Activated T-helper 9 cell treated with anti-CD3 and anti-CD28 coated beads, Interleukin-2, amount 50 U/mL, for 16 hours (primary cell): ENCODE data around the gene ZNF189.
"Not testable (repeated sequence)": the region's sequence is repeated elsewhere in the genome, so short reads cannot be mapped to it uniquely, and the experiment has no call there.

Experiments
- DNase-seq: peaks from one replicate; pipeline ENCODE4 v3.0.0-alpha.2; 2020; ENCODE audit warnings: low read depth

The ZNF189 gene

DNA sequence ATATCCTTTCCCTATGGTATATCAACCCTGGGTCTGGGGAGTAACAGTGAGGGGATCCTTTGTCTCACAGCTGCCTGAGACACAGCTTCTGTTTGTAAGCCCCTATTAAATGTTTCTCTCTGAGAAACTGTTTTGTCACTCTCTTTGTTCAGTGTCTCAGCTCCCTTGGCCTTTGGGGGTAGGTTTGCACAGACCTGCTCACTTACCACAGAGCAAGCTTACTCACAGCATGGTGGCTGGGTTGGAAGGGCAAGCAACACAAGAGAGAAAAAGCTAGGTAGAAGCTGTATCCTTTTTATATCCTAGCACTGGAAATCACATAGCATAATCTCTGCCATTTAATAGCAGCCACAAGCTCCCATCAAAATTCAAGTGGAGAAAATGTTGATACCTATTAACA, 18.4 kb upstream of the ZNF189 start:
- DNase-seq: no peak

DNA sequence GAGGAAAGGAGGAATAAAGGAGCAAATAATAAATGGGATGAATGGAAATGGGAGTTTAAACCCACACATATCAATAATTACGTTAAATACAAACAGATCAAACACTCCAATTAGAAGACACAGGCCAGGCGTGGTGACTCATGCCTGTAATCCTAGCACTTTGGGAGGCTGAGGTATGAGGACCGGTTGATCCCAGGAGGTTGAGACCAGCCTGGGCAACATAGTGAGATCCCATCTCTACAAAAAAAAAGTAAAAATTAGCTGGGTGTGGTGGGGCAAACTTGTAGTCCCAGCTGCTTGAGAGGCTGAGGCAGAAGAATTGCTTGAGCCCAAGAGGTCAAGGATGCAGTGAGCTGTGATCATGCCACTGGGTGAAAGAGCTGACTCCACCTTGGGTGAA, 17.5 kb upstream of the ZNF189 start:
- DNase-seq: no peak

GRCh38 chr9:101381833-101382342, 16.8 kb upstream of the ZNF189 start:
- DNase-seq: no peak

DNA sequence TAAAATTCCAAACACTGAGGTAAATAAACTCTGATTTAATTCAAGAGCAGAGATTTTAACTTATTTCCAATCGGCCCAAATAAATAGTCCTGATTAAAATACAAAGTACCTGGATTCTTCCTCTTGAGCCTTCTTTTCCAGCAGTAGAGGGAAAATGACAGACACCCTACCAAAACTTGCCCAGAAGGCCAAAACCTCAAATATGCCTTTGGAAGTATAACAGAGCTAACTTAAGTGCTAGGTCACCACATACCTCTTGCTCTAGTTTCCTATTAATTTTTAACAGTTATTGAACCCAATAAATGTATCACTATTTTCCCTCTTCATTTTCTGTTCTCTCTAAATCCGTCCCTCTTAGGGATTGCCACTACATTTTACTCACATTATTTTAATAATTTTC, 15.3 kb upstream of the ZNF189 start:
- no peak for DNase-seq

DNA sequence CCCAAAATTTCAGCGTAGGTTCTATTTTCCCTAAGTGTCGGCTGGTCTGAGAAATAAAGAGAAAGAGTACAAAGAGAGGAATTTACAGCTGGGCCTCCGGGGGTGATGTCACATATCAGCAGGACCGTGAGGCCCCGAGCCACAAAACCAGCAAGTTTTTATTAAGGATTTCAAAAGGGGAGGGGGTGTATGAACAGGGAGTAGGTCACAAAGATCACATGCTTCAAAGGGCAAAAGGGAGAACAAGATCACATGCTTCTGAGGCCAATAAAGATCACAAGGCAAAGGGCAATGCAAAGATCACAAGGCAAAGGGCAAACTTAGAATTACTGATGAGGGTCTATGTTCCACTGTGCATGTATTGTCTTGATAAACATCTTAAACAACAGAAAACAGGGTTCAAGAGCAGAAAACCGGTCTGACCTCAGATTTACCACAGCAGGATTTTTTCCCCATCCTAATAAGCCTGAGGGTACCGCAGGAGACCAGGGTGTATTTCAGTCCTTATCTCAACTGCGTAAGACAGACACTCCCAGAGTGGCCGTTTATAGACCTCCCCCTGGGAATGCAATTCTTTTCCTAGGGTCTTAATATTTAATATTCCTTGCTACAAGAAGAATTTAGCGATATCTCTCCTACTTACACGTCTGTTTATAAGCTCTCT, 13.6 kb upstream of the ZNF189 start, which contains the start of gene BAAT:
Gene BAAT, minus strand, starts transcription at position 134 of the 664 bp plus-strand sequence. CDS start 13,602 bp downstream, outside the sequence.
- DNase-seq: not testable (repeated sequence)

- DNase-seq: no peak
Measured at GRCh38 chr9:101387871-101388506, 10.7 kb upstream of the ZNF189 start.

- no peak for DNase-seq
Measured at GRCh38 chr9:101388507-101388993, 10.1 kb upstream of the ZNF189 start.

- no peak for DNase-seq
Measured at GRCh38 chr9:101393135-101393534, 5.5 kb upstream of the ZNF189 start.

DNA sequence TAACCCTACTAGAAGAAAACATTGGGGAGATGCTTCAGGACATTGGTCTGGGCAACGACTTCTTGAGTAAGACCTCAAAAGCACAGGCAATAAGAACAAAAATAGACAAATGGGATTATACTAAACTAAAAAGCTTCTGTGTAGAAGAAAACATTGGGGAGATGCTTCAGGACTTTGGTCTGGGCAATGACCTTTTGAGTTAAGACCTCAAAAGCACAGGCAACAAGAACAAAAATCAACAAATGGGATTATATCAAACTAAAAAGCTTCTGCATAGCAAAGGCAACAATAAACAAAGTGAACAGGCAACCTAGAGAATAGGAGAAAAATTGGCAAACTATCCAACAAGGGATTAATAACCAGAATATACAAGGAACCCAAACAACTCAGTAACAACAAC, 4.0 kb upstream of the ZNF189 start:
- no peak for DNase-seq

DNA sequence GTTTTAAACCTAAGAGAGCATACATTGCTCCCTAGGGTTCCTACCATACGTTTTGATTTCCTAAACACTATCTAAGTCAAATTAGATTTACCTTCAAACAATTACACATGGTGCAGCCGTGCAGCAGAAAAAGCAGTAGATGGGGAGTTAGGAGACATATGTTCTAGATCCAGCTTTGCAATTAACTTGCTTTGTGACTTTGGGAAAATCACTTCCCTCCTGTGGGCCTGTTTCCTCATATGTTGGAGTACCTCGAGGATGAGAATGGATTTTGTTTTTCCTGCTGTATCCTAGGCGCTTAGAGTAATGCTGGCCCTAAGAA, 944 bp upstream of the ZNF189 start:
- DNase-seq: no peak

DNA sequence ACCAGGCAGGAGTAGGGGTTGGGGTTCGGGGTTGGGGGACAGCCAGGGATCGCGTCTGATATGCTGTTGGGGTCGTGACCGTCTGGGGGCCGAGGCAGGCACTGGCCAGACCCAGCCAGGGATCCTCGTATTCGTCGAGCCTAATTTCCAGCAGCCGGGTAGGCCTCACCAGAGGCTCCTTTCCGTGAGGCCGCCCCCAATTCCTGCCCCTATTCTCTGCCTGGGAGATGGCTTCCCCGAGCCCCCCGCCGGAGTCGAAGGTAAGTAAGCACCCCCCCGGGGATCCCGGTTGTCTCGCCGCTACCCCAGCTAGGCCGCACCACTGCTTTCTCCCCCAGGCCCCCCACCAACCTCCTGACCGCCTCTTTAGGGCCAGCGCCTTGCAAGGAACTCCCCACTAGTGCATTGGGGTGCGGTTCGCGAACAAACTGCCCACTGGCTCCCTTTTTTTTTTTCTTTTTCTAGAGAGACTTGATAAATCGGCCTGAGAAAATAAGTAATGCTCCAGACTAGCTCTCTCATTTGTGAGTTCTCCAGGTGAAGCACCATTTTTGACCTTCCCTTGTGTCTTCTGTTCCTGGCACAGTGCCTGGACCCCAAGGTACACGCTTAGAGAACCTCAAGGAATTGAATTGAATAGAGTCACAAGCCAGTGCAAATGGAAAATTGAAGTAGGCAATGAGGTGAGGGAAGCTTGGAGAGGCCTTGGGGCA, 435 bp downstream of the ZNF189 start:
- no peak for DNase-seq

DNA sequence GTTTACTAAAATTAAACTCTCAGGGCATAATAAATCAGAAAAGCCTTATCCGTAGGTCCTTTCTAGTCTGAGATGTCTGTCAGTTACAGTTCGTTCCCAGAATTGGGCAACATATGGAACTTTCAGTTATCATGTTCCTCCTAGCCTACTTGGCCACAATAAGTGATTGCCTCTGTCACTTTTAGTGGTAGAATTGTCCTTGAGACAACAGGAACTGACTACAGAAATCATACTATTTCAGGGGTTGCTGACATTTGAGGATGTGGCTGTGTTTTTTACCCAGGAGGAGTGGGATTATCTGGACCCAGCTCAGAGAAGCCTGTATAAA, 956 bp downstream of the ZNF189 start:
- DNase-seq: no peak

DNA sequence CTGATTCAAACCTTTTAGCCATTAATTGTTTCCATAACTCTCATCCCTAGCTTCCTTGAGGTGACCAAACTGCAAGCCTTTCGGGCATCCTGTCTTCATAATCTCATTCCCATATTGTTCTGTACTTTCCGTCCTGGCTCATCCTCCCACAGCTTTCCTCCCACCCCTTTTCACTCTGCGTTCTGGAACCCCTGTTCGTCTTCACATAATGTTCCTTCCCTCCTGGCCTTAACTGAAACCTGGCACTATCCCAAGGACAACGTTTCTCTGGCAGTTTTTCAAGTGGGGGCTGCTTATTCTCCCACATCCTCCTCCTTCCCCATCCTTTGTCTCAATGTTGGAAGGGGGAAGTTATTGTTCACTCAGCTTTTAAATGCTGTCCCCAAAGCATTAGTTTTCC, 1.5 kb downstream of the ZNF189 start:
- DNase-seq: no peak

DNA sequence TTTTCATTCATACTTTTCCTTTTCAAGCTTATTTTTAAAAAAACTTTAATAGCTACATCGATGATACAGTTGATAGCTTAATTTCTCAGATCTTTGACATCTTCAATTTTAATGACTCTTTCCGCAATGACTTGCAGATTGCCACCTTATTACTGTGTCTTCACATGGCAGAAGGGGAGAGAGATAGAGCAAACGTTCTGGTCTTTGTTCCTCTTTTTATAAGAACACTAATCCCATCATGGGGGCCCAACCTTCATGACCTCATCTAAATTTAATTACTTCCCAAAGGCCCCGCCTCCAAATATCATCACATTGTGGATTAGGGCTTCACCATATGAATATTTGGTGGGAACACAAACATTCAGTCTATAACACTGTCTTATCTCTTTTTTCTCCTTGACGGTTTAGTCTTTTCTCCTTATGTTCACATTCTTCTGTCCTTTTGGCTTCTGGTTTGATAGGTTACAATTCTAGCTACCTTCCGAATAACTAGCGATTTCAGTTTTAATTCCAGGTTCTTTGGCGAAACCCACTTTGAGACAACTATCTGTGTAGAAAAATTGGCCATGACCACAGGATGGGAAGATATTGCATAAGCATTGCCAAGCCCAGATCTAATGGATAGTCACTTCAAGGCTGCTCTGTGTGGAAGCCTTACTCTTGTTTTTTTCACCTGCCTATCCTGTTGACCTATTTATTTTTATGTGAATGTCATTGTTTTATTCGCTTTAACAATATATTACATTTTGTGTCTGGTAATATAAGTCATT, 5.0 kb downstream of the ZNF189 start:
- no peak for DNase-seq

GRCh38 chr9:101408374-101409078, 9.9 kb downstream of the ZNF189 start:
- DNase-seq: no peak

DNA sequence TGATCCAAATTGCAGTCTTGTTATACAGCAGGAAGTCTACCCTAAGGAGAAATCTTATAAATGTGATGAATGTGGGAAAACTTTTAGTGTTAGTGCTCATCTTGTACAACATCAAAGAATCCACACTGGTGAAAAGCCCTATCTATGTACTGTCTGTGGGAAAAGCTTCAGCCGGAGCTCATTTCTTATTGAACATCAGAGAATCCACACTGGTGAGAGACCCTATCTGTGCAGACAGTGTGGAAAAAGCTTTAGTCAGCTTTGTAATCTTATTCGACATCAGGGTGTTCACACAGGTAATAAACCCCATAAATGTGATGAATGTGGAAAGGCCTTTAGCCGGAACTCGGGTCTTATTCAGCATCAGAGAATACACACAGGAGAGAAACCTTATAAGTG, 10.4 kb downstream of the ZNF189 start:
- no peak for DNase-seq

GRCh38 chr9:101414839-101415238, 16.2 kb downstream of the ZNF189 start:
- no peak for DNase-seq

GRCh38 chr9:101415578-101415977, 16.9 kb downstream of the ZNF189 start:
- no peak for DNase-seq

GRCh38 chr9:101417389-101417788, 18.7 kb downstream of the ZNF189 start:
- DNase-seq: no peak

- DNase-seq: no peak
Measured at GRCh38 chr9:101417977-101418376, 19.3 kb downstream of the ZNF189 start.

- no peak for DNase-seq
Measured at GRCh38 chr9:101418518-101419430, 20.1 kb downstream of the ZNF189 start.
